Measurements from ENCODE around the gene KSR1.

GRCh38 chr17:27539152-27539551 is 82.9 kb downstream of the KSR1 start:
- no peak for TF ChIP-seq CTCF (IDR thresholded peaks at IDR 0.05)
- TF ChIP-seq POLR2AphosphoS5 (IDR thresholded peaks at IDR 0.05), result no peak
- TF ChIP-seq POLR2A (IDR thresholded peaks at IDR 0.05), result no peak
